Mesendoderm (in vitro differentiated cells): ENCODE measurements around the gene RAB14.

Source experiments
- DNase-seq: peaks from one replicate; pipeline ENCODE4 v3.0.0; 2013
- H2AK5ac ChIP-seq: 2 replicates; pipeline ENCODE4 v1.6.1; 2013; ENCODE audit warnings: low read length, inconsistent platforms
- H2BK120ac ChIP-seq: 2 replicates; pipeline ENCODE4 v1.6.1; 2013; ENCODE audit warnings: low read depth, mild to moderate bottlenecking, low read length, moderate library complexity, mixed read lengths
- H2BK15ac ChIP-seq: replicated peaks from 2 replicates; pipeline ENCODE4 v1.6.1; 2013; ENCODE audit warnings: low read depth, mild to moderate bottlenecking, moderate library complexity
- H2BK5ac ChIP-seq: 2 replicates; pipeline ENCODE4 v1.6.1; 2013; ENCODE audit warnings: low read length, inconsistent platforms
- H3K18ac ChIP-seq: 2 replicates; pipeline ENCODE4 v1.6.1; 2013; ENCODE audit warnings: mild to moderate bottlenecking, low read length, mixed read lengths
- H3K23ac ChIP-seq: one replicate; pipeline ENCODE4 v1.6.1; 2013; ENCODE audit warnings: low read length
- H3K27ac ChIP-seq: 2 replicates; pipeline ENCODE4 v1.5.1; 2013; ENCODE audit warnings: low read depth, mild to moderate bottlenecking, inconsistent platforms, low read length, moderate library complexity
- H3K27me3 ChIP-seq: 2 replicates; pipeline ENCODE4 v1.6.1; 2013; ENCODE audit warnings: low read length, control low read depth, mild to moderate bottlenecking, inconsistent platforms; ENCODE audit not compliant: insufficient read depth, poor library complexity
- H3K36me3 ChIP-seq: 2 replicates; pipeline ENCODE4 v1.6.1; 2013; ENCODE audit warnings: low read length, inconsistent platforms; ENCODE audit not compliant: control insufficient read depth, insufficient read depth
- H3K4ac ChIP-seq: one replicate; pipeline ENCODE4 v1.6.1; 2013; ENCODE audit warnings: low read depth, mild to moderate bottlenecking, low read length, moderate library complexity
- H3K4me1 ChIP-seq: 2 replicates; pipeline ENCODE4 v1.6.1; 2013; ENCODE audit warnings: low read depth, low read length, inconsistent platforms; ENCODE audit not compliant: control insufficient read depth
- H3K4me2 ChIP-seq: 2 replicates; pipeline ENCODE4 v1.6.1; 2013; ENCODE audit warnings: low read length
- H3K4me3 ChIP-seq: 2 replicates; pipeline ENCODE4 v1.5.1; 2013; ENCODE audit warnings: mild to moderate bottlenecking, low read length
- H3K56ac ChIP-seq: one replicate; pipeline ENCODE4 v1.6.1; 2013; ENCODE audit warnings: low read length
- H3K79me1 ChIP-seq: 2 replicates; pipeline ENCODE4 v1.6.1; 2013; ENCODE audit warnings: low read length, inconsistent platforms
- H3K79me2 ChIP-seq: 2 replicates; pipeline ENCODE4 v1.6.1; 2013; ENCODE audit warnings: mild to moderate bottlenecking, low read length; ENCODE audit not compliant: control insufficient read depth, insufficient read depth
- H3K9ac ChIP-seq: 2 replicates; pipeline ENCODE4 v1.6.1; 2013; ENCODE audit warnings: low read length, inconsistent platforms
- H4K5ac ChIP-seq: one replicate; pipeline ENCODE4 v1.6.1; 2013; ENCODE audit warnings: low read length
- H4K8ac ChIP-seq: one replicate; pipeline ENCODE4 v1.6.1; 2013; ENCODE audit warnings: low read depth, mild to moderate bottlenecking, control low read depth, low read length, moderate library complexity
- WGBS: extraction: QIAGEN DNeasy Blood & Tissue Kit; methylation state at CpG from one replicate; pipeline ENCODE4 v1.1.7; 2013; ENCODE audit warnings: low lambda C conversion rate, missing lambda C conversion rate; ENCODE audit not compliant: insufficient coverage; ENCODE audit errors: extremely low coverage; 5-methylcytosine and 5-hydroxymethylcytosine counted together

Gene RAB14

DNA sequence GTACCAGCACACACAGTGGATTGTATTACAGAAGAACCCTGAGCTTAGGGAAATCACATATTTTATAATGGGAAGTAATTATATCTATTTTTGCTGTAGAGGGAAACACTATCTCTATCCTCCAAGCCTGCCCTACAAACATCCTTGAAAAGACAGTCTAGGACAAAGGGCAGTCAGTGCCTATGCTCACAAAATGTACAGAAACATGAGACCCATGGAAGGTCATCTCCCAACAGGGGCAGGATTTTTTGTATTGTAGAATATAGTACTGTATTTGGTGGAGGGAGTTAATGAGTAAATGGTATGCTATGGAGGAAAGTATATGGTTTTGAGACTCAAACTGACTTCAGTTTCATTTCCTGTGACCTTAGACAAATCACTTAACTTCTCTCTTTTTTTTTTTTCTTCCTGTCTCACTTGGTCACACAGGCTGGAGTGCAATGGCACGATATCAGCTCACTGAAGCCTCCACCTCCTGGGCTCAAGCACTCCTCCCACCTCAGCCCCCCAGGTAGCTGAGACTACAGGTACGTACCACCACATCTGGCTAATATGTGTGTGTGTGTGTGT, 5.8 kb upstream of the RAB14 start:
- no peak overlapping the region for H3K23ac ChIP-seq
- H3K36me3 ChIP-seq = no peaks in the 10 kb centered on the region
- peaks cover 2% of the 10 kb centered on the region for H3K4me1 ChIP-seq
- H3K4me3 ChIP-seq = no peak overlapping the region
- H3K9ac ChIP-seq = no peak overlapping the region
- H4K5ac ChIP-seq = no peak overlapping the region
- H3K27me3 ChIP-seq = no peaks in the 10 kb centered on the region
- H3K27ac ChIP-seq = no peak overlapping the region
- WGBS = no CpG with 5 or more reads among the region's 2 CpGs
- no peak overlapping the region for H2AK5ac ChIP-seq
- H2BK5ac ChIP-seq = no peak overlapping the region
- H2BK120ac ChIP-seq = no peak overlapping the region
- H3K79me2 ChIP-seq = no peaks in the 10 kb centered on the region
- no peak overlapping the region for H3K18ac ChIP-seq
- no peak overlapping the region for H2BK15ac ChIP-seq
- no peaks in the 10 kb centered on the region for H3K79me1 ChIP-seq
- DNase-seq = no peak
- no peak overlapping the region for H3K56ac ChIP-seq
- H3K4me2 ChIP-seq = no peak overlapping the region
- H3K4ac ChIP-seq = no peak overlapping the region
- no peak overlapping the region for H4K8ac ChIP-seq

DNA sequence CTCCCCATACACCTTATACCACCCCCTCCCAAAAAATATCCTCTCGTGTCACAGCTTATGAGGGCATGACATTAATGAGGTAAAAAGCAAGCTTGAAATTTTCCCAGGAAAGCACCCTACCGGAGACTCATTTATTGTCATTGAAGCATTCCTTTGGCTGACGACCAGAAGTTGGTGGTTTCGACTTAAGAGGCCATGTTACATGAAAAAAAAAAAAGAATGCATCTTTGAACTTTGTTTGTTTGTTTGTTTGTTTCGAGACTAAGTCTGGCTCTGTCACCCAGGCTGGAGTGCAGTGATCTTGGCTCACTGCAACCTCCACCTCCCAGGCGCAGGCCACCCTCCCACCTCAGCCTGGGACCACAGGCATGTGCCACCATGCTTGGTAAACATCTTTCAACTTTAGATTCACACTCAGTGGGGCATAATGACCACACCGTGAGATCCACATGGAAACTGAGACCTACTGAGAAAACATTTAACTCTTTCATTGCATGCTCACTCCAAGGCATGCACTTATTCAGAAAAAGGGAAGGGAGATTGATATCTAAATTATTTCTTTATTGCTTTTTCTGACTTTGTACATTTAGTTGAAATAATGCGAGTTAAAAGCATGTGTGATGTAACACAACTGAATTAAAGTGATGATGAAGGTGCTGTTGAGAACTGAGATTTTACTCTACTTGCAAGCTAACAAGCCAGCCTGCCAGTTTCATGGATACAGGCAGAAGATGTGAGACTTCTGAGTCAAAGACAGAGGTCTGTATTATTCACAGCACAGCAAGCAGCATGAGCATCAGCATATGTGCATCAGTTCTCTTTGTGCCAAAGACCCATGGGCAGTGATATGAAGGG, 5.1 kb upstream of the RAB14 start:
- no peaks in the 10 kb centered on the region for H3K36me3 ChIP-seq

DNA sequence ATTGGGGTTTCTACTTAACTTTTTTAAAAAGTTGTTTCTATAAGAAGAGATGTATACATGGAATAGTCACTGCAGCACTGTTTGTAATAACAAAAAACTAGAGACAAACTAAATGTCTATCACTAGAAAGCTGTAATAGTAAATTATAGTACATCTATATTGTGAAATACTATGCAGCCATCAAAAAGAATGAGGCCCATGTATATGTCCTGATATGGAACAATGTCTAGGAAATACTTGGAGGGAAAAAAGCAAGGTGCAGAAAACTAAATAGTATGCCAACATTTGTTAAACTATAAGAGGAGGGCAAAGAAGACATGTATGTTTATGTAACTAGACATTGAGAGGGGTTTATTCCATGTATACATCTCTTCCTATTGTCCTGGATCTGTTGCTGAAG, 2.9 kb upstream of the RAB14 start:
- H3K27ac ChIP-seq = no peak overlapping the region
- peaks cover 9% of the 10 kb centered on the region for H3K4me1 ChIP-seq
- H2AK5ac ChIP-seq = no peak overlapping the region
- H2BK120ac ChIP-seq = no peak overlapping the region
- no peak overlapping the region for H3K23ac ChIP-seq
- peaks cover 4% of the 10 kb centered on the region for H3K79me1 ChIP-seq
- no peak overlapping the region for H2BK5ac ChIP-seq
- H3K4me3 ChIP-seq = no peak overlapping the region
- H4K5ac ChIP-seq = no peak overlapping the region
- no peak overlapping the region for H3K56ac ChIP-seq
- H2BK15ac ChIP-seq = no peak overlapping the region
- no peak overlapping the region for H3K9ac ChIP-seq
- H3K79me2 ChIP-seq = peaks cover 17% of the 10 kb centered on the region
- no peak overlapping the region for H3K4ac ChIP-seq
- DNase-seq = no peak
- H4K8ac ChIP-seq = no peak overlapping the region
- no peaks in the 10 kb centered on the region for H3K36me3 ChIP-seq
- H3K18ac ChIP-seq = no peak overlapping the region
- no peaks in the 10 kb centered on the region for H3K27me3 ChIP-seq
- H3K4me2 ChIP-seq = no peak overlapping the region

More for the DNA sequence above, 5.1 kb upstream of the RAB14 start:
- no peak overlapping the region for H3K4me3 ChIP-seq
- H2BK120ac ChIP-seq = no peak overlapping the region
- WGBS = no CpG with 5 or more reads among the region's 8 CpGs
- DNase-seq = no peak
- no peak overlapping the region for H2BK15ac ChIP-seq
- H4K8ac ChIP-seq = no peak overlapping the region
- H2BK5ac ChIP-seq = no peak overlapping the region
- H3K56ac ChIP-seq = no peak overlapping the region
- no peak overlapping the region for H3K4me2 ChIP-seq
- no peaks in the 10 kb centered on the region for H3K79me2 ChIP-seq
- H3K18ac ChIP-seq = no peak overlapping the region
- H3K9ac ChIP-seq = no peak overlapping the region
- no peak overlapping the region for H4K5ac ChIP-seq
- H3K79me1 ChIP-seq = no peaks in the 10 kb centered on the region
- no peak overlapping the region for H3K4ac ChIP-seq
- no peak overlapping the region for H2AK5ac ChIP-seq
- no peaks in the 10 kb centered on the region for H3K27me3 ChIP-seq
- peaks cover 4% of the 10 kb centered on the region for H3K4me1 ChIP-seq
- no peak overlapping the region for H3K23ac ChIP-seq
- H3K27ac ChIP-seq = no peak overlapping the region

DNA sequence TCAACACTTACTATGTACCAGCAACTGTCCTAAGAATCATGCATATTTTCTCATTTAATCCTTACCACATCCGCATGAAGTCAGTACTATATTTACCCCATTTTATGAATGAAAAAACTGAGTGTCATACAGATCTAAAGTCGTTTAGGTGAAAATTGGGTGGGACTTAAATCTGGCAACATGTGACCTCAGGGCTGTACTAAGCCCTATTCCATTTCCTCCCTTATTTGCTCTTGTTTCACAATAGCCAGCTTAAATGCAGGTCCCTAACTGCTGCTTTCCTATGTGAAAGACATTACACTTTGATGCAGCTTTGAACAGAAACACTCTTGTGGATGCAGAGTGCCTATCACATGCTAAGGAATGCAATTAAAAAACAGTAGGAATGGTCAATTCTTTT, 2.5 kb upstream of the RAB14 start:
- Histone ChIP-seq H2BK5ac (no peak overlapping the region), H3K79me1 (peaks cover 4% of the 10 kb centered on the region), H3K79me2 (peaks cover 19% of the 10 kb centered on the region), H3K56ac (no peak overlapping the region), H3K4ac (no peak overlapping the region), H4K8ac (no peak overlapping the region), H3K23ac (no peak overlapping the region), H3K18ac (no peak overlapping the region), H3K27me3 (no peaks in the 10 kb centered on the region), H3K4me3 (no peak overlapping the region), H4K5ac (no peak overlapping the region), H3K36me3 (no peaks in the 10 kb centered on the region), H3K4me1 (peaks cover 9% of the 10 kb centered on the region), H2AK5ac (no peak overlapping the region), H3K27ac (no peak overlapping the region), H3K4me2 (no peak overlapping the region), H2BK15ac (no peak overlapping the region), H2BK120ac (no peak overlapping the region), H3K9ac (no peak overlapping the region)
- WGBS = no CpG with 5 or more reads among the region's 2 CpGs
- no peak for DNase-seq

DNA sequence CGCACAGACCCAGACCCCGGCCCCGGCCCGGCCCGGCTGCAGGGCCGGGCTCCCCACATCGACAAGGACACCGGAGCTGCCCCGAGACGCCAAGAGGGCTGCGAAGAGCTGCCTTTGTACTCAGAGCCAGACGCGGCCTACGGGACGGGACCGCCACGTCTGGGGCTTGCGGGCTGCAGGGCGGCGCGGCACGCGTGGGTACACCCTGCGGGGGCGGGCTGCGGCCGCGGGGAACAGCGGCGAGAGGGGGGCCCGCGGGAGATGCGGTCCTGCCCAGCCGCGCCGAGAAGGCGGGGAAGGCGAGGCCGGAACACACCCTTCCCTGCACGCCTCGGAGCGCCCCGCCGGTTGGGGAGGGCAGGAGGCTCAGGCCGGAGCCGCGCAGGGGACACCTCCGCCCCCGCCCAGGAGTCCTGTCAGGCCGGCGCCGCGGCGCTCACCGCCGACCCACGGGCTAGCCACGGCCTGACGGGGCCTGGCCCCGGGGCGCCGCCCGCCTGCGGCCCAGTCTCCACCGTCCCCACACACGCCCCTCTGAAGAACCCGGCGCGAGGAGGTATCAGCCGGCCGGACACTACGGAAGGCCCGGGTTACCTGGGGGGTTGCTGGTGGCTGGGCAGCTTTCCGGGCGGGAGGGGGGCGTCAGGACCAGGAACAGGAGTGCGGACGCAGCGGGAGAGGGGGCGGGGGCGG, 478 bp downstream of the RAB14 start:
- peak overlapping the region; percentile 44 for H2BK5ac ChIP-seq
- no peak overlapping the region for H2BK15ac ChIP-seq
- peak overlapping the region; percentile 76 for H3K23ac ChIP-seq
- peak overlapping the region; percentile 84 for H3K4ac ChIP-seq
- H4K5ac ChIP-seq = no peak overlapping the region
- H3K56ac ChIP-seq = peak overlapping the region; percentile 94
- H3K79me1 ChIP-seq = peaks cover 4% of the 10 kb centered on the region
- no CpG with 5 or more reads among the region's 81 CpGs for WGBS
- no peak overlapping the region for H2AK5ac ChIP-seq
- DNase-seq = peak; percentile 49
- H3K4me1 ChIP-seq = peaks cover 8% of the 10 kb centered on the region
- H3K27ac ChIP-seq = peak overlapping the region; percentile 90
- no peak overlapping the region for H4K8ac ChIP-seq
- H2BK120ac ChIP-seq = no peak overlapping the region
- H3K4me3 ChIP-seq = peak overlapping the region; percentile 88
- no peaks in the 10 kb centered on the region for H3K36me3 ChIP-seq
- H3K27me3 ChIP-seq = no peaks in the 10 kb centered on the region
- peak overlapping the region; percentile 94 for H3K9ac ChIP-seq
- peaks cover 32% of the 10 kb centered on the region for H3K79me2 ChIP-seq
- peak overlapping the region; percentile 75 for H3K18ac ChIP-seq
- peak overlapping the region; percentile 77 for H3K4me2 ChIP-seq
